OCI-LY1 (cell line): Measurements from ENCODE around the gene GSDME.
A peak's percentile ranks its signal among the peaks of the same experiment; 100 is the strongest.

Experiments used
- H2AFZ ChIP-seq: fragments of 200-600 bp; sonication (generic), shearing (Covaris generic); 2 replicates; pipeline ENCODE4 v1.6.0; 2014; ENCODE audit warnings: antibody characterized with exemption, mild to moderate bottlenecking, low read length
- H3F3A ChIP-seq: fragments of 200-600 bp; sonication (generic), shearing (Covaris generic); 2 replicates; pipeline ENCODE4 v1.6.0; 2014; ENCODE audit warnings: mild to moderate bottlenecking, antibody characterized with exemption, low read length, moderate library complexity; ENCODE audit not compliant: insufficient read depth
- H3K27ac ChIP-seq: fragments of 200-600 bp; sonication (generic); 2 replicates; pipeline ENCODE4 v1.5.1; 2014; ENCODE audit warnings: low read length, mixed run types, mild to moderate bottlenecking, low read depth; ENCODE audit not compliant: poor library complexity, severe bottlenecking
- H3K27me3 ChIP-seq: fragments of 200-600 bp; sonication (generic); 2 replicates; pipeline ENCODE4 v1.6.0; 2014; ENCODE audit warnings: antibody characterized with exemption, mild to moderate bottlenecking, low read length, moderate library complexity; ENCODE audit not compliant: insufficient read depth
- H3K36me3 ChIP-seq: fragments of 200-600 bp; sonication (generic); 2 replicates; pipeline ENCODE4 v1.6.1; 2014; ENCODE audit warnings: mild to moderate bottlenecking, antibody characterized with exemption, low read length, moderate library complexity, mixed read lengths; ENCODE audit not compliant: insufficient read depth
- H3K4me1 ChIP-seq: fragments of 200-600 bp; sonication (generic); 2 replicates; pipeline ENCODE4 v1.5.1; 2014; ENCODE audit warnings: mild to moderate bottlenecking, low read length, moderate library complexity; ENCODE audit not compliant: insufficient read depth, severe bottlenecking
- H3K4me2 ChIP-seq: fragments of 200-600 bp; sonication (generic), shearing (Covaris generic); 2 replicates; pipeline ENCODE4 v1.6.1; 2014; ENCODE audit warnings: low read length
- H3K4me3 ChIP-seq: fragments of 200-600 bp; sonication (generic); 2 replicates; pipeline ENCODE4 v1.5.1; 2014; ENCODE audit warnings: low read length, low read depth, mild to moderate bottlenecking, mixed read lengths; ENCODE audit not compliant: poor library complexity, severe bottlenecking
- H3K79me2 ChIP-seq: fragments of 200-600 bp; shearing (Covaris generic); 2 replicates; pipeline ENCODE4 v1.6.1; 2016; ENCODE audit warnings: mixed run types, low read length, mixed read lengths; ENCODE audit not compliant: insufficient read depth
- H3K9ac ChIP-seq: fragments of 200-600 bp; sonication (generic), shearing (Covaris generic); 2 replicates; pipeline ENCODE4 v1.6.1; 2014; ENCODE audit warnings: mild to moderate bottlenecking, low read length, mixed read lengths
- H3K9me2 ChIP-seq: fragments of 200-600 bp; sonication (generic), shearing (Covaris generic); 2 replicates; pipeline ENCODE4 v1.6.1; 2014; ENCODE audit warnings: low read depth, mild to moderate bottlenecking, low read length, mixed read lengths
- H3K9me3 ChIP-seq: fragments of 200-600 bp; shearing (Covaris generic); 2 replicates; pipeline ENCODE4 v1.6.1; 2014; ENCODE audit warnings: low read length, mixed read lengths
- H4K20me1 ChIP-seq: fragments of 200-600 bp; sonication (generic), shearing (Covaris generic); 2 replicates; pipeline ENCODE4 v1.6.0; 2016; ENCODE audit warnings: mild to moderate bottlenecking, low read length; ENCODE audit not compliant: insufficient read depth
- CTCF ChIP-seq: fragments of 200-600 bp; sonication (generic), shearing (Covaris generic); IDR thresholded peaks from 2 replicates; pipeline ENCODE4 v1.5.1; 2017; ENCODE audit warnings: mild to moderate bottlenecking, antibody characterized with exemption, low read length, moderate library complexity, mixed read lengths
- EZH2 ChIP-seq: fragments of 200-600 bp; sonication (generic), shearing (Covaris generic); IDR thresholded peaks from 2 replicates; pipeline ENCODE4 v1.8.0; 2017; ENCODE audit warnings: borderline replicate concordance, mixed run types, mild to moderate bottlenecking, antibody characterized with exemption, low read length, moderate library complexity, mixed read lengths

GSDME gene

GRCh38 chr7:24755541-24756407 lies 1.5 kb downstream of the GSDME start:
- TF ChIP-seq CTCF: no peak
- no peak for TF ChIP-seq EZH2
- H3K79me2 ChIP-seq: no peaks in the 10 kb centered on the region
- H3K27ac ChIP-seq: no peak overlapping the region
- peak overlapping the region; percentile 68 for H3K4me3 ChIP-seq
- peak overlapping the region; percentile 87 for H3K4me2 ChIP-seq
- no peak overlapping the region for H2AFZ ChIP-seq
- H3K36me3 ChIP-seq: no peaks in the 10 kb centered on the region
- no peaks in the 10 kb centered on the region for H3F3A ChIP-seq
- no peaks in the 10 kb centered on the region for H3K9me2 ChIP-seq
- peaks cover 19% of the 10 kb centered on the region for H3K4me1 ChIP-seq
- H3K27me3 ChIP-seq: peaks cover 6% of the 10 kb centered on the region
- no peak overlapping the region for H3K9ac ChIP-seq
- no peaks in the 10 kb centered on the region for H4K20me1 ChIP-seq
- peaks cover 1% of the 10 kb centered on the region; the same call in 1 of the 2 replicates for H3K9me3 ChIP-seq

GRCh38 chr7:24754906-24755506 lies 2.3 kb downstream of the GSDME start:
- H3K9me2 ChIP-seq: no peaks in the 10 kb centered on the region
- no peak overlapping the region for H3K9ac ChIP-seq
- no peak overlapping the region for H3K4me3 ChIP-seq
- no peak overlapping the region for H3K27ac ChIP-seq
- H3K27me3 ChIP-seq: peaks cover 5% of the 10 kb centered on the region
- H3K36me3 ChIP-seq: no peaks in the 10 kb centered on the region
- H3F3A ChIP-seq: no peaks in the 10 kb centered on the region
- no peaks in the 10 kb centered on the region for H4K20me1 ChIP-seq
- H3K4me1 ChIP-seq: peaks cover 19% of the 10 kb centered on the region
- H3K79me2 ChIP-seq: no peaks in the 10 kb centered on the region
- no peak overlapping the region for H2AFZ ChIP-seq
- H3K4me2 ChIP-seq: no peak overlapping the region
- H3K9me3 ChIP-seq: no peaks in the 10 kb centered on the region
- no peak for TF ChIP-seq EZH2
- no peak for TF ChIP-seq CTCF

- H3K9ac ChIP-seq: no peak overlapping the region
- no peaks in the 10 kb centered on the region for H3F3A ChIP-seq
- H3K4me3 ChIP-seq: no peak overlapping the region
- H3K79me2 ChIP-seq: no peaks in the 10 kb centered on the region
- H3K9me3 ChIP-seq: no peaks in the 10 kb centered on the region
- TF ChIP-seq EZH2: no peak
- no peak for TF ChIP-seq CTCF
- no peaks in the 10 kb centered on the region for H3K9me2 ChIP-seq
- no peak overlapping the region for H3K27ac ChIP-seq
- H3K4me1 ChIP-seq: peaks cover 13% of the 10 kb centered on the region
- H3K36me3 ChIP-seq: no peaks in the 10 kb centered on the region
- no peaks in the 10 kb centered on the region for H4K20me1 ChIP-seq
- H2AFZ ChIP-seq: no peak overlapping the region
- no peaks in the 10 kb centered on the region for H3K27me3 ChIP-seq
- no peak overlapping the region for H3K4me2 ChIP-seq
Measured at GRCh38 chr7:24752073-24752800, 5.0 kb downstream of the GSDME start.
